ENCODE data around the gene PAFAH2.

Gene PAFAH2

GRCh38 chr1:26031196-26031595 is 33.3 kb upstream of the PAFAH2 start:
- DNase-seq (ENCODE audit: low spot score) = no peak

DNA sequence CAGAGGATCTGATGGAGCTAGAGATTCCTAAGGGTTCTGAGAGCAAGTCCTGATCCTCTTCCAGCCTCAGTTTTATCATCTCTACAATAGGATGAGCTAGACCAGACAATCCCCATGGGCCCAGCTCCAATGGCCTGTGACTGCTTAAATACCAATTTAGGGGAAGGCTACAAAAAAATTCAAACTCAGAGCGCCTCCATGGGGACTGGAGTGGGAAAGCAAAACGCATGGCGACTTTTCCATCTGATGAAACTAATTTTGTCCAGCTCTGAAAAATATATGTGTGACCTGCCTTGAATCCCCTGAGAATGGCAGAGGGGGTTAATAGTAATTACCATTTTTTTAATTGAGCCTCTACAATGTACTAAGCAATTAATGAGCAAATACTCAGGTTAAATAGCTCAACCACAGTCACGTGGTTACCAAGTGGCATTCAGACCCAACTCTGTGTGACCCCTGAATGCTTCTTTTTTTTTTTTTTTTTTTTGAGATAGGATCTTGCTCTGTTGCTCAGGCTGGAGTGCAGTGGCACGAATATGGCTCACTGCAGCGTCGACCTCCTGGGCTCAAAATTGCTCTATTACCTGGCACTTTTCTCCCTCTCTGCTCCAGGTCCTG is 32.1 kb upstream of the PAFAH2 start:
- DNase-seq (ENCODE audit: low spot score) = no peak

DNA sequence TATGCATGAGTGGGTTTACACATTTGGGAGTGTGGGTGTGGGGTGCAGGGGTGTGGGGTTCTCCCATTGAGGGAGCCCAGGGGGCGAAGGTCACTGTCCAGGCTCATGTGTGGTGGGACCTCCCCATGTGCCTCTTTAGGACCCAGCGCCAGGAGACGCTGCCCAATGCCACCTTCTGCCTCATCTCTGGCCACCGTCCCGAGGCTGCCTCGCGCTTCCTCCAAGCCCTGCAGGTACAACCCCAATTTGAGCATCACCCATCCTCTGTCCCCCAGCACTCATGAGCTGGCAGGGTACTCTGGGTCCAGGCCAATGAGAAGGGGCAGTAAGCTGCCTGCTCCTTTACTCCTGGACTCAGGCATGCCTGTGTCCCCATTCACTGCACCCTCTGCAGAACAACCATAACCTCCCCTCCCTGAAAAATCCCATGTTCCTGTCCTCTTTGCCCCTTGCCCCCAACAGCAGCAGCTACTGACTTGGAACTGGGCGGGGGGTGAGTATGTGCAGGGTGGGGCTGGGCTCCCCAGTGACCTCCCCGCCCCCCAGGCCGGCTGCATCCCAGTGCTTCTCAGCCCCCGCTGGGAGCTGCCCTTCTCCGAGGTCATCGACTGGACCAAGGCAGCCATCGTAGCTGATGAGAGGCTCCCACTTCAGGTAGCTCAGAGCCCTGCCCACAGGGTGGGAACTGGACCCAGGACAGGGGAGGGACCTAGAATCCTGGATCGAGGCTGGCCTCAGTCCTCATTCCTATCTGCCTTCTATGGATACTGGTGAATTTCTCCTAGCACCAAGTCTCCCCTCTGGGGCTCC is 31.4 kb upstream of the PAFAH2 start:
- DNase-seq (ENCODE audit: low spot score) = no peak

GRCh38 chr1:26028490-26028980 is 30.7 kb upstream of the PAFAH2 start:
- DNase-seq (ENCODE audit: low spot score) = peak; percentile 14

GRCh38 chr1:26027716-26028489 is 30.0 kb upstream of the PAFAH2 start:
- DNase-seq (ENCODE audit: low spot score) = no peak

DNA sequence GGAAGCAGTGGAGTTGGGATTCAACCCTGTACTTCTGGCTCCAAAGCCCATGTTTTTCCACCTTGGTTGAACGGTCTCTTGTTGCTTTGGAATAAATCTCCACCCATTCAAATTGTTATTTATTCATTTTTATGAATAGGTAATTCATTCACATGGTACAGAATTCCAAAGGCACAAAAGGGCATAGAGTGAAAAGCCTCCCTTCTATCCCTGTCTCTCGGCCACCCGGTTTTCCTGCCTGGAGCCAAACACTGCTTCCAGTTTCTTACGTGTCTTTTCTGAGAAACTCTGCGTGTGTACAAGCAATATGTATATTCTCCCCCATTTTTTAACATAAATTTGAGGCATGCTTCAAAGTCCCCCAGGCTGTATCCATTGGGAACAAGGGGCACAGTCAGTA is 27.7 kb upstream of the PAFAH2 start:
- DNase-seq (ENCODE audit: low spot score) = no peak

DNA sequence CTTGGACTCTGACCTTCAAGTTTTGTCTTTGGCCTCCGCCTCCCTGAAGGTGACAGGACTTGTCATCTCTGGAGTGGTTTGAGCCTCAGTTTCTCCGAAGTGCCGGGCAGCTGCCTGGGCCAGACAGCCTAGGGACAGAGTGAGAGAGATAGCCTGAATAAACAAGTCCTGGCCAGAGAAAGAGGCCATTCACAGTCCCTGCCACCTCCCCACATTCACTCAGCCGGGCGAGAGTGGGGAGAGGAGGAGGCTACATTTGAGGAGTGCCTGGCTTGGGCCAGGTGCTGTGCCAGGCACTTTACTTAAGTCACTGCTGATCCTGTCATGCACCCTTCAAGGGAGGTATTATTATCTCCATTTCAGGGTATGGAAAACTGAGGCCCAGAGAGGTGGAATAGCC is 27.2 kb upstream of the PAFAH2 start:
- DNase-seq (ENCODE audit: low spot score) = no peak

DNA sequence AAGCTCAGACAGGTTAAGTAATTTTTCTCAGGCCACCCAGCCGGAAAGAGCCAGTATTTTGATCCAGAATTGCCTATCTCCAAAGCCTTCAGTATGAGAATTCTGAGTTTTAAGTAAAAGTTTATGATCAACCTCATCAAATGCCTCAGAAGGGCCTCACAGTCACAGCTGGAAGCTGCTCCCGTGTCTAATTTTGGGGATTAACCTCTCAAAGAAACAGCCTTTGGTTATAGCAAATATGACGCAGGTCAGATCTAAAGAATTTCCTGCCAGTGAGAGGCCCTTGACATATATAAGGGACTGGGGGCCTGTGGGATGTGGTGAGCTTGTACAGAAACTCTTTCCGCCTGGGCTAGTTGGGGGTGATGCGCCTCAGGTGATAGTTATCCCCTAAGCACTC is 26.0 kb upstream of the PAFAH2 start:
- DNase-seq (ENCODE audit: low spot score) = no peak

- no peak for DNase-seq (ENCODE audit: low spot score)
Observed at GRCh38 chr1:26023009-26023408, 25.1 kb upstream of the PAFAH2 start.

GRCh38 chr1:26022404-26022779 is 24.5 kb upstream of the PAFAH2 start:
- DNase-seq (ENCODE audit: low spot score) = no peak

DNA sequence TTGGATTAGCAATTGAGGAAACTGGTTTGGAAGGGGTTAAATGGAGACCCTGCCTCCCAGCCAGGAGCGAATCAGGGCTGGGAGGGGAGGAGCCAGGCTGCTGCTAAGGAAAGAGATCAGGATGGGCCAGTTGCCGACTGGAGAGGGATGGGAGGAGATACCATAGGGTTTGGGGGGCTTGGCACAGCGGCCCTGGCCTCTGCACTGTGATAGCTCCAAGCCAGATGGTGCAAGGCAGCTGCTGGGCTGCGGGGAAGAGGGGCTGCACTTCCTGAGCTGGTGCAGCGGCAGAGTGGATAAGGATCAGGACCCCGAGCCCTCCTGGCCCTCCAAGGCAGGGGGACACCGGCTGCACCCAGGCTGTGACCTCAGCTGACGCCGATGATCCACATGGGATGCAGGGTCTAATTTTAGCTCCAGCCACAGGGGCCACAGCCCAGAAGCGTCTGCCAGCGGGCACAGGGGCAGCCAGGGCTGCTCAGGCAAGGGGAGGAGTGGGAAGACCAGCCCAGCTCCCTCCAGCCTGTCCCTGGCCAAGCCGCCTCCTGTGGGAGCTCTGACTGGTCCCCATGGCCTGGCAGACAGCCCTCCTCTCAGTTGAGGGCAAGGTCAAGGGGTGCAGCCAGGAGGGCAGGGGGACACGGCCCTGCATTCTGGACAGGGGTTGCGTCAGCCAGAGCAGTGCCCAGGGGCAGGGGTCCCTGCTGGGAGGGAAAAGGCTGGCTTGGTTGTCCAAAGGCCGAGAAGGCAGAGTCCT is 24.0 kb upstream of the PAFAH2 start, which contains the start of gene EXTL1:
EXTL1 (plus strand) TSS at position 129 of the 757 bp plus-strand sequence. CDS start 872 bp downstream, outside the sequence.
- no peak for DNase-seq (ENCODE audit: low spot score)

- DNase-seq (ENCODE audit: low spot score) = no peak
Observed at GRCh38 chr1:26020941-26021646, 23.2 kb upstream of the PAFAH2 start.

- no peak for DNase-seq (ENCODE audit: low spot score)
Observed at GRCh38 chr1:26020330-26020768, 22.5 kb upstream of the PAFAH2 start.

- no peak for DNase-seq (ENCODE audit: low spot score)
Observed at GRCh38 chr1:26019641-26020315, 21.9 kb upstream of the PAFAH2 start.

DNA sequence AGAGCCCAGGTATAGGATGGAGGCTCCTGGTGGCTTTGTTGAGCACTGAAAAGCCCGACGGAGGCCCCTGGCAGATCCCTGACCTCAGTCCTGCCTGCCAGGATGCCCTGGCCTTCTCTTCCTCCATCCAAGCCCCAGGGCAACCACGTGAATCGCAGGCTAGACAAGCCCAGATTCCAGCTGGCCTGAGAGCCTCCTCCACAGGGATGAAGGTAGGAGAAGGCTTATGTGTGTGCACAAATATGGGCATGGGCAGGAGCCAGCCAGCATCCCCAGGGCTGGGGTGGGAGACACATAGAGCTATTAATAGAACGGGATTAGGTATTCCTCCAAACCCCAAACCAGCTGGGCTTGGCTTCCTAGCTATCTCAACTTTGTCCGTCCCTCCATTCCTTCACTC is 19.7 kb upstream of the PAFAH2 start:
- DNase-seq (ENCODE audit: low spot score) = no peak

DNA sequence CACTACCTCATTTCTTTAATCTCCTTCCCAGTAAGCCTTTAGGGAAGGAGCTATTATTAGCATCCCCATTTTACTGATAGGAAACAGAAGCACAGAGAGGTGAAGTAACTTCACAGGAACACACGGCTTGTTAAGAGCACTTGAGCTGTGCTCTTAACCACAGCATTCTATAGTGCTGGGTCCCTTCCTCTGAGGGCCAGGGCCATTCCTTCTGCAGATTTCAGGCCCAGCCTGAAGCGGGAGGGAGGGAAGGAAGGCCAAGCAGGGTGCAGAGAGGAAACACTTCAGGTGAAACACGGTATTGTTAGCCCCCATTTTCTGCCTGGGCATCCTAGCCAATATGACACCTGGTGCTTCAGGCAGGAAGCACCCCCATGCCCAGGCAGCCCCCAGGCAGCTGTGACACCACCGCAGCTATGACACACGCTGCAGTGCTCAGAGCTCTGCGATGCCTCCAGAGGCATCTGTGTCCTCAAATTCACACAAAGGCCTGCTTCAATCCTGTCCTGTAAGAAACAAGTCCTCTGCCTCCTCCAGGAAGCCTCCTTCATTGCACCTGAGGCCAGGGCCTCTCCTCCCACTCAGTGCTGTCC is 19.2 kb upstream of the PAFAH2 start:
- no peak for DNase-seq (ENCODE audit: low spot score)

GRCh38 chr1:26016258-26016952 is 18.5 kb upstream of the PAFAH2 start:
- DNase-seq (ENCODE audit: low spot score) = no peak

GRCh38 chr1:26015358-26015757 is 17.5 kb upstream of the PAFAH2 start:
- no peak for DNase-seq (ENCODE audit: low spot score)

GRCh38 chr1:26014179-26014578 is 16.3 kb upstream of the PAFAH2 start:
- DNase-seq (ENCODE audit: low spot score) = no peak

- no peak for DNase-seq (ENCODE audit: low spot score)
Observed at GRCh38 chr1:26012864-26013263, 15.0 kb upstream of the PAFAH2 start.

All from globus pallidus (tissue), 1 donor.